WTC11 (cell line): ENCODE data around the gene DLL4. TPM values are rescaled to one million over a fixed set of nuclear protein-coding genes. Genes with fewer than 3 reads are reported as not detected.

Experiments
- ATAC-seq: fragments of 200-7000 bp; cut with Tn5 transposase; 2 replicates; pipeline ENCODE4 v1.10.0; 2021; ENCODE audit warnings: mild to moderate bottlenecking, moderate library complexity
- CTCF ChIA-PET: fragments of 300-600 bp; sonication (Branson Sonifier 250); formaldehyde crosslinking; loops from one replicate; lab custom pipeline; 2021; ENCODE audit warnings: antibody characterized with exemption; lab: Charles Lee
- POLR2A ChIA-PET: fragments of 350-600 bp; sonication (Branson Sonifier 250); formaldehyde crosslinking; loops from one replicate; lab custom pipeline; 2021; ENCODE audit warnings: antibody characterized with exemption; lab: Charles Lee
- DNase-seq: peaks from one replicate; pipeline ENCODE4 v3.0.0; 2021; ENCODE audit warnings: low spot score
- H3K27ac Mint-ChIP-seq: 2 replicates; pipeline ENCODE4 v1.8.0; 2021; ENCODE audit warnings: mixed read lengths
- H3K27me3 Mint-ChIP-seq: 2 replicates; pipeline ENCODE4 v1.8.0; 2021; ENCODE audit warnings: low read depth, mild to moderate bottlenecking, moderate library complexity, mixed read lengths
- H3K36me3 Mint-ChIP-seq: 2 replicates; pipeline ENCODE4 v1.8.0; 2021; ENCODE audit warnings: mixed read lengths
- H3K4me1 Mint-ChIP-seq: 2 replicates; pipeline ENCODE4 v1.8.0; 2022; ENCODE audit warnings: mixed read lengths
- H3K4me3 Mint-ChIP-seq: 2 replicates; pipeline ENCODE4 v1.8.0; 2021; ENCODE audit warnings: mild to moderate bottlenecking, moderate library complexity, mixed read lengths
- H3K9me3 Mint-ChIP-seq: 2 replicates; pipeline ENCODE4 v1.8.0; 2021; ENCODE audit warnings: mixed read lengths
- E2F5 ChIP-seq: sonication (generic); formaldehyde crosslinking; IDR thresholded peaks from 2 replicates; pipeline ENCODE4 v1.8.1; 2022; ENCODE audit warnings: mild to moderate bottlenecking, moderate library complexity, missing genetic modification reagents
- JUN ChIP-seq: sonication (generic); formaldehyde crosslinking; IDR thresholded peaks from 2 replicates; pipeline ENCODE4 v1.8.0; 2023; ENCODE audit warnings: mild to moderate bottlenecking, missing genetic modification reagents
- USF1 ChIP-seq: sonication (generic); formaldehyde crosslinking; IDR thresholded peaks from 2 replicates; pipeline ENCODE4 v1.8.0; 2022; ENCODE audit warnings: mild to moderate bottlenecking, missing genetic modification reagents
- ZNF138 ChIP-seq: sonication (generic); formaldehyde crosslinking; conservative IDR thresholded peaks from 2 replicates; pipeline ENCODE4 v1.8.1; 2022; ENCODE audit warnings: mild to moderate bottlenecking, moderate library complexity, missing genetic modification reagents
- ZNF671 ChIP-seq: fragments of 250-450 bp; sonication (Bioruptor Pico); IDR thresholded peaks from 2 replicates; pipeline ENCODE4 v1.8.0; 2021; ENCODE audit warnings: mild to moderate bottlenecking
- total RNA-seq: library from RNA; stranded (reverse); gene quantifications from 3 replicates; pipeline ENCODE4 v1.2.3, GENCODE V29; 2021
- TF ChIP-seq, protein P1 (sequence below): sonication (generic); formaldehyde crosslinking; IDR thresholded peaks from 2 replicates; pipeline ENCODE4 v1.8.1; 2023; ENCODE audit warnings: mild to moderate bottlenecking, moderate library complexity, missing genetic modification reagents
- TF ChIP-seq, protein P2 (sequence below): fragments of 250-450 bp; sonication (Bioruptor Pico); IDR thresholded peaks from 2 replicates; pipeline ENCODE4 v1.9.0; 2021; ENCODE audit warnings: mild to moderate bottlenecking
- TF ChIP-seq, protein P3 (sequence below): sonication (generic); formaldehyde crosslinking; IDR thresholded peaks from 2 replicates; pipeline ENCODE4 v1.8.1; 2023; ENCODE audit warnings: mild to moderate bottlenecking, missing genetic modification reagents
- TF ChIP-seq, protein P4 (sequence below): sonication (generic); formaldehyde crosslinking; conservative IDR thresholded peaks from 2 replicates; pipeline ENCODE4 v1.8.1; 2022; ENCODE audit warnings: mild to moderate bottlenecking, missing genetic modification reagents
- TF ChIP-seq, protein P5 (sequence below): fragments of 250-450 bp; sonication (Bioruptor Pico); IDR thresholded peaks from 2 replicates; pipeline ENCODE4 v2.1.2; 2022; ENCODE audit warnings: mild to moderate bottlenecking, moderate library complexity
- TF ChIP-seq, protein P6 (sequence below): sonication (generic); formaldehyde crosslinking; IDR thresholded peaks from 2 replicates; pipeline ENCODE4 v1.8.1; 2022; ENCODE audit warnings: missing genetic modification reagents, borderline replicate concordance
- TF ChIP-seq, protein P7 (sequence below): sonication (generic); formaldehyde crosslinking; IDR thresholded peaks from 2 replicates; pipeline ENCODE4 v1.8.1; 2022; ENCODE audit warnings: mild to moderate bottlenecking, missing genetic modification reagents, moderate library complexity, borderline replicate concordance

The DLL4 gene
- total RNA-seq, 1 experiment from 2014 or later, result 0.94 TPM

DNA sequence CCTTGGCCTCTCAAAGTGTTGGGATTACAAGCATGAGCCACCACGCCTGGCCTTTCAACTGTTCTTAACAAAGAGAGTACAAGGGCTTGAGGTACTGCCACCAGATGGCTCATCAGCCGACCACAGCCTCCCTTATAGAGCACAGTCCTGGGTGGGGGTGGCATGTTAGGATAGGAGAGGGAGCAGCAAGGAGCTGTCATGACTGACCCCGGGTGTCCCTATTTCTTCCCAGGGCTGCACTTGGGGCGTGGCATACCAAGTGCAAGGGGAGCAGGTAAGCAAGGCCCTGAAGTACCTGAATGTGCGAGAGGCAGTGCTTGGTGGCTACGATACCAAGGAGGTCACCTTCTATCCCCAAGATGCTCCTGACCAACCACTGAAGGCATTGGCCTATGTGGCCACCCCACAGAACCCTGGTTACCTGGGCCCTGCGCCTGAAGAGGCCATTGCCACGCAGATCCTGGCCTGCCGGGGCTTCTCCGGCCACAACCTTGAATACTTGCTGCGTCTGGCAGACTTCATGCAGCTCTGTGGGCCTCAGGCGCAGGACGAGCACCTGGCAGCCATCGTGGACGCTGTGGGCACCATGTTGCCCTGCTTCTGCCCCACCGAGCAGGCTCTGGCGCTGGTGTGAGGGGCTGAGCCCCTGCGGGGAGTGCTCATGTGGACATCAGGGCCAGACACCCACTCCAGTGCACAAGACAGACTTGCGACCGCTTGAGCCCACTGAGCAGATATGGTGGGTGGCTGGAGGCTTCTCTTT lies 26.2 kb downstream of the DLL4 start:
- ChIA-PET CTCF (interaction anchor here (0.7 to 9.6 kb wide), 4 partner anchors 13 to 546 kb away, joined by 3 to 99 read pairs (median 6); partner anchors contain the start of gene DLL4), POLR2A (interaction anchor here (0.5 to 4.6 kb wide), 5 partner anchors 8 to 247 kb away, joined by 3 to 80 read pairs (median 22); partner anchors contain the start of gene DLL4)
- Mint-ChIP-seq H3K4me3 (peak overlapping the region; percentile 83), H3K36me3 (peaks cover 10% of the 10 kb centered on the region), H3K27ac (no peak overlapping the region), H3K9me3 (no peaks in the 10 kb centered on the region), H3K4me1 (peaks cover 48% of the 10 kb centered on the region), H3K27me3 (no peaks in the 10 kb centered on the region)
- TF ChIP-seq ZNF671 (CRISPR knock-in tag), result no peak
- TF ChIP-seq, protein P1, sequence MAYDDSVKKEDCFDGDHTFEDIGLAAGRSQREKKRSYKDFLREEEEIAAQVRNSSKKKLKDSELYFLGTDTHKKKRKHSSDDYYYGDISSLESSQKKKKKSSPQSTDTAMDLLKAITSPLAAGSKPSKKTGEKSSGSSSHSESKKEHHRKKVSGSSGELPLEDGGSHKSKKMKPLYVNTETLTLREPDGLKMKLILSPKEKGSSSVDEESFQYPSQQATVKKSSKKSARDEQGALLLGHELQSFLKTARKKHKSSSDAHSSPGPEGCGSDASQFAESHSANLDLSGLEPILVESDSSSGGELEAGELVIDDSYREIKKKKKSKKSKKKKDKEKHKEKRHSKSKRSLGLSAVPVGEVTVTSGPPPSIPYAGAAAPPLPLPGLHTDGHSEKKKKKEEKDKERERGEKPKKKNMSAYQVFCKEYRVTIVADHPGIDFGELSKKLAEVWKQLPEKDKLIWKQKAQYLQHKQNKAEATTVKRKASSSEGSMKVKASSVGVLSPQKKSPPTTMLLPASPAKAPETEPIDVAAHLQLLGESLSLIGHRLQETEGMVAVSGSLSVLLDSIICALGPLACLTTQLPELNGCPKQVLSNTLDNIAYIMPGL, result 0 out of 2 replicates have a peak, but pooled peaks have one; percentile 41
- DNase-seq (no peak), ATAC-seq (no peak)

GRCh38 chr15:40955930-40956540 lies 26.9 kb downstream of the DLL4 start:
- no peaks in the 10 kb centered on the region for H3K9me3 Mint-ChIP-seq
- no peak for DNase-seq
- H3K36me3 Mint-ChIP-seq, result peaks cover 10% of the 10 kb centered on the region
- ChIA-PET POLR2A (interaction anchor here (2.9 to 4.5 kb wide), 2 partner anchors 27 kb away, joined by 17 to 73 read pairs; partner anchors contain the start of gene DLL4), CTCF (interaction anchor here (2.1 to 9.6 kb wide), 2 partner anchors 14 to 41 kb away, joined by 6 to 99 read pairs; no protein-coding TSS in a partner anchor)
- no peak overlapping the region for H3K4me3 Mint-ChIP-seq
- peak overlapping the region; percentile 68; the same call in 1 of the 2 replicates for H3K27ac Mint-ChIP-seq
- H3K27me3 Mint-ChIP-seq, result no peaks in the 10 kb centered on the region
- no peak for TF ChIP-seq JUN (CRISPR knock-in tag)
- TF ChIP-seq, protein P1, result peak; percentile 17; the same call in 1 of the 2 replicates
- no peak for ATAC-seq
- peaks cover 52% of the 10 kb centered on the region for H3K4me1 Mint-ChIP-seq

GRCh38 chr15:40956541-40956982 lies 27.4 kb downstream of the DLL4 start:
- peak overlapping the region; percentile 63; the same call in 1 of the 2 replicates for H3K27ac Mint-ChIP-seq
- CTCF ChIA-PET, result interaction anchor here (2.1 to 9.6 kb wide), 2 partner anchors 15 to 42 kb away, joined by 6 to 99 read pairs; no protein-coding TSS in a partner anchor
- POLR2A ChIA-PET, result interaction anchor here (0.6 to 2.9 kb wide), 3 partner anchors 8 to 59 kb away, joined by 3 to 17 read pairs (median 3); partner anchors contain the start of gene DLL4
- TF ChIP-seq, protein P2, sequence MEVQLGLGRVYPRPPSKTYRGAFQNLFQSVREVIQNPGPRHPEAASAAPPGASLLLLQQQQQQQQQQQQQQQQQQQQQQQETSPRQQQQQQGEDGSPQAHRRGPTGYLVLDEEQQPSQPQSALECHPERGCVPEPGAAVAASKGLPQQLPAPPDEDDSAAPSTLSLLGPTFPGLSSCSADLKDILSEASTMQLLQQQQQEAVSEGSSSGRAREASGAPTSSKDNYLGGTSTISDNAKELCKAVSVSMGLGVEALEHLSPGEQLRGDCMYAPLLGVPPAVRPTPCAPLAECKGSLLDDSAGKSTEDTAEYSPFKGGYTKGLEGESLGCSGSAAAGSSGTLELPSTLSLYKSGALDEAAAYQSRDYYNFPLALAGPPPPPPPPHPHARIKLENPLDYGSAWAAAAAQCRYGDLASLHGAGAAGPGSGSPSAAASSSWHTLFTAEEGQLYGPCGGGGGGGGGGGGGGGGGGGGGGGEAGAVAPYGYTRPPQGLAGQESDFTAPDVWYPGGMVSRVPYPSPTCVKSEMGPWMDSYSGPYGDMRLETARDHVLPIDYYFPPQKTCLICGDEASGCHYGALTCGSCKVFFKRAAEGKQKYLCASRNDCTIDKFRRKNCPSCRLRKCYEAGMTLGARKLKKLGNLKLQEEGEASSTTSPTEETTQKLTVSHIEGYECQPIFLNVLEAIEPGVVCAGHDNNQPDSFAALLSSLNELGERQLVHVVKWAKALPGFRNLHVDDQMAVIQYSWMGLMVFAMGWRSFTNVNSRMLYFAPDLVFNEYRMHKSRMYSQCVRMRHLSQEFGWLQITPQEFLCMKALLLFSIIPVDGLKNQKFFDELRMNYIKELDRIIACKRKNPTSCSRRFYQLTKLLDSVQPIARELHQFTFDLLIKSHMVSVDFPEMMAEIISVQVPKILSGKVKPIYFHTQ (CRISPR knock-in tag), result no peak
- no peak for TF ChIP-seq ZNF138 (CRISPR knock-in tag)
- TF ChIP-seq, protein P3, sequence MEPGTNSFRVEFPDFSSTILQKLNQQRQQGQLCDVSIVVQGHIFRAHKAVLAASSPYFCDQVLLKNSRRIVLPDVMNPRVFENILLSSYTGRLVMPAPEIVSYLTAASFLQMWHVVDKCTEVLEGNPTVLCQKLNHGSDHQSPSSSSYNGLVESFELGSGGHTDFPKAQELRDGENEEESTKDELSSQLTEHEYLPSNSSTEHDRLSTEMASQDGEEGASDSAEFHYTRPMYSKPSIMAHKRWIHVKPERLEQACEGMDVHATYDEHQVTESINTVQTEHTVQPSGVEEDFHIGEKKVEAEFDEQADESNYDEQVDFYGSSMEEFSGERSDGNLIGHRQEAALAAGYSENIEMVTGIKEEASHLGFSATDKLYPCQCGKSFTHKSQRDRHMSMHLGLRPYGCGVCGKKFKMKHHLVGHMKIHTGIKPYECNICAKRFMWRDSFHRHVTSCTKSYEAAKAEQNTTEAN (CRISPR knock-in tag), result no peak
- TF ChIP-seq, protein P4, sequence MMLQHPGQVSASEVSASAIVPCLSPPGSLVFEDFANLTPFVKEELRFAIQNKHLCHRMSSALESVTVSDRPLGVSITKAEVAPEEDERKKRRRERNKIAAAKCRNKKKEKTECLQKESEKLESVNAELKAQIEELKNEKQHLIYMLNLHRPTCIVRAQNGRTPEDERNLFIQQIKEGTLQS, result no peak
- TF ChIP-seq E2F5 (CRISPR knock-in tag), result no peak
- TF ChIP-seq, protein P5, sequence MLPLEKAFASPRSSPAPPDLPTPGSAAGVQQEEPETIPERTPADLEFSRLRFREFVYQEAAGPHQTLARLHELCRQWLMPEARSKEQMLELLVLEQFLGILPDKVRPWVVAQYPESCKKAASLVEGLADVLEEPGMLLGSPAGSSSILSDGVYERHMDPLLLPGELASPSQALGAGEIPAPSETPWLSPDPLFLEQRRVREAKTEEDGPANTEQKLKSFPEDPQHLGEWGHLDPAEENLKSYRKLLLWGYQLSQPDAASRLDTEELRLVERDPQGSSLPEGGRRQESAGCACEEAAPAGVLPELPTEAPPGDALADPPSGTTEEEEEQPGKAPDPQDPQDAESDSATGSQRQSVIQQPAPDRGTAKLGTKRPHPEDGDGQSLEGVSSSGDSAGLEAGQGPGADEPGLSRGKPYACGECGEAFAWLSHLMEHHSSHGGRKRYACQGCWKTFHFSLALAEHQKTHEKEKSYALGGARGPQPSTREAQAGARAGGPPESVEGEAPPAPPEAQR, result no peak
- no peak for TF ChIP-seq USF1 (CRISPR knock-in tag)
- TF ChIP-seq, protein P6, sequence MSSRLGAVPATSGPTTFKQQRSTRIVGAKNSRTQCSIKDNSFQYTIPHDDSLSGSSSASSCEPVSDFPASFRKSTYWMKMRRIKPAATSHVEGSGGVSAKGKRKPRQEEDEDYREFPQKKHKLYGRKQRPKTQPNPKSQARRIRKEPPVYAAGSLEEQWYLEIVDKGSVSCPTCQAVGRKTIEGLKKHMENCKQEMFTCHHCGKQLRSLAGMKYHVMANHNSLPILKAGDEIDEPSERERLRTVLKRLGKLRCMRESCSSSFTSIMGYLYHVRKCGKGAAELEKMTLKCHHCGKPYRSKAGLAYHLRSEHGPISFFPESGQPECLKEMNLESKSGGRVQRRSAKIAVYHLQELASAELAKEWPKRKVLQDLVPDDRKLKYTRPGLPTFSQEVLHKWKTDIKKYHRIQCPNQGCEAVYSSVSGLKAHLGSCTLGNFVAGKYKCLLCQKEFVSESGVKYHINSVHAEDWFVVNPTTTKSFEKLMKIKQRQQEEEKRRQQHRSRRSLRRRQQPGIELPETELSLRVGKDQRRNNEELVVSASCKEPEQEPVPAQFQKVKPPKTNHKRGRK (CRISPR knock-in tag), result no peak
- TF ChIP-seq, protein P7, sequence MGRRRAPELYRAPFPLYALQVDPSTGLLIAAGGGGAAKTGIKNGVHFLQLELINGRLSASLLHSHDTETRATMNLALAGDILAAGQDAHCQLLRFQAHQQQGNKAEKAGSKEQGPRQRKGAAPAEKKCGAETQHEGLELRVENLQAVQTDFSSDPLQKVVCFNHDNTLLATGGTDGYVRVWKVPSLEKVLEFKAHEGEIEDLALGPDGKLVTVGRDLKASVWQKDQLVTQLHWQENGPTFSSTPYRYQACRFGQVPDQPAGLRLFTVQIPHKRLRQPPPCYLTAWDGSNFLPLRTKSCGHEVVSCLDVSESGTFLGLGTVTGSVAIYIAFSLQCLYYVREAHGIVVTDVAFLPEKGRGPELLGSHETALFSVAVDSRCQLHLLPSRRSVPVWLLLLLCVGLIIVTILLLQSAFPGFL (CRISPR knock-in tag), result no peak

More at GRCh38 chr15:40956541-40956982, 27.4 kb downstream of the DLL4 start:
- H3K4me3 Mint-ChIP-seq, result no peak overlapping the region
- H3K4me1 Mint-ChIP-seq, result peaks cover 52% of the 10 kb centered on the region
- DNase-seq (no peak), ATAC-seq (no peak)
- peaks cover 10% of the 10 kb centered on the region for H3K36me3 Mint-ChIP-seq
- no peaks in the 10 kb centered on the region for H3K9me3 Mint-ChIP-seq
- no peaks in the 10 kb centered on the region for H3K27me3 Mint-ChIP-seq
